Muscle layer of duodenum (tissue), 2 donors: Measurements from ENCODE around the gene ZNF385B.

ENCODE experiments used
- H3K27ac ChIP-seq: one replicate; pipeline ENCODE4 v1.7.0; 2013; ENCODE audit warnings: mild to moderate bottlenecking, low read length
- H3K27me3 ChIP-seq: one replicate; pipeline ENCODE4 v1.7.0; 2013; ENCODE audit warnings: low read depth, mild to moderate bottlenecking, control low read depth, low read length
- H3K36me3 ChIP-seq, 2 donors: one replicate each; pipeline ENCODE4 v1.7.0; 2013; ENCODE audit warnings: low read length in 2 of 2, control low read depth in 1 of 2, mild to moderate bottlenecking in 1 of 2; ENCODE audit not compliant: insufficient read depth in 2 of 2, control insufficient read depth in 1 of 2
- H3K4me1 ChIP-seq, 2 donors: one replicate each; pipeline ENCODE4 v1.7.0; 2013; ENCODE audit warnings: low read length in 2 of 2, mild to moderate bottlenecking in 2 of 2, control low read depth in 1 of 2, moderate library complexity in 1 of 2; ENCODE audit not compliant: insufficient read depth in 2 of 2, control insufficient read depth in 1 of 2
- H3K4me3 ChIP-seq, 2 donors: one replicate each; pipeline ENCODE4 v1.7.0; 2013; ENCODE audit warnings: low read length in 2 of 2, low read depth in 1 of 2, mild to moderate bottlenecking in 1 of 2
- H3K9me3 ChIP-seq, 2 donors: one replicate each; pipeline ENCODE4 v1.7.0; 2013; ENCODE audit warnings: low read length in 2 of 2, control low read depth in 1 of 2, mild to moderate bottlenecking in 1 of 2; ENCODE audit not compliant: control insufficient read depth in 1 of 2
- donor health status: healthy.

ZNF385B gene

DNA sequence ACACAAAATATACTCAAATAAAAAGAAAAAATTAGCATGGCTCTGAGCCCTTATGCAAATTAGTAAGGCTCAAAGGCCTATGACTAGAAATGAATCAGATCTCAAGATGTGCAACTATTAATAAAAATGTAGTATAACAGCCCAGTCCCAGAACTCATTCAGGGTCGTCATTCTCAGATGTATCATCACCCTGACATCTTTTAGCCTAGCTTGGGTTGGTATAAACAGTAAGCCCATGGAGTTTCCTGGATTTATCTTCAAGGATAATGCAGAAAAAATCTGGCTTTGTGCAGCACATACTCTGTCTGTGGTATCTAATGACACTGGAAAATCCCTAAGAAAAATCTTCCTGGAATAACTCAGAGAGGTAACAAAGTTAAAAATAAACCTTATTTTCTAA, 239.3 kb downstream of the ZNF385B start:
- Histone ChIP-seq H3K27ac (no peak overlapping the region), H3K36me3 (no peaks in the 10 kb centered on the region), H3K27me3 (no peaks in the 10 kb centered on the region), H3K4me3 (no peak overlapping the region), H3K9me3 (no peaks in the 10 kb centered on the region), H3K4me1 (peaks cover 0 to 3% of the 10 kb centered on the region in 2 donors)

- H3K36me3 ChIP-seq, result no peaks in the 10 kb centered on the region
- H3K27me3 ChIP-seq, result no peaks in the 10 kb centered on the region
- H3K27ac ChIP-seq, result no peak overlapping the region
- no peaks in the 10 kb centered on the region for H3K9me3 ChIP-seq
- no peak overlapping the region for H3K4me3 ChIP-seq
- H3K4me1 ChIP-seq, result peaks cover 0 to 3% of the 10 kb centered on the region in 2 donors
Measured at GRCh38 chr2:179619947-179620467, 241.4 kb downstream of the ZNF385B start.

- Histone ChIP-seq H3K27ac (no peak overlapping the region), H3K27me3 (no peaks in the 10 kb centered on the region), H3K4me3 (no peak overlapping the region), H3K9me3 (no peaks in the 10 kb centered on the region), H3K4me1 (peaks cover 0 to 13% of the 10 kb centered on the region in 2 donors), H3K36me3 (no peaks in the 10 kb centered on the region)
Measured at GRCh38 chr2:179614121-179614520, 247.3 kb downstream of the ZNF385B start.

DNA sequence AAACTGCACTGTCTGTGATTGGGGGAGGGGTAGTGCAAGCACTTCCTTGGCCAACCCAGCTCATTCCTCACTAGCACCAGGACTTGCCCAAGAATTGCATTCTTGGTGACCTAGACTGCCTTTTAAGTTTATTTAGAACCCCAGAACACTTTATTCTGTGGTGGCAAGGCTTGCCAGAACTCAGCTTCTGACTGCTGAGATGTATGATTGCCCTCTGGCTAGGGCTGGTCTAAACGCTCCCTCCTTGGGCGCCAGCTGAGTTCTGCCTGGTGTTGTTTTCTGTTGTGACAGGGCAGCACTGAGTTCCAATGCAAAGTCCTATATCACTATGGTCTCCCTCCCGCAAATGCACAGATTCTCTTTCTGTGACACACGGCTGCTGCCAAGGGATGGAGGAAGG, 247.7 kb downstream of the ZNF385B start:
- no peak overlapping the region for H3K27ac ChIP-seq
- H3K27me3 ChIP-seq, result no peaks in the 10 kb centered on the region
- no peaks in the 10 kb centered on the region for H3K36me3 ChIP-seq

GRCh38 chr2:179613299-179613651, 248.1 kb downstream of the ZNF385B start:
- Histone ChIP-seq H3K4me3 (no peak overlapping the region), H3K36me3 (no peaks in the 10 kb centered on the region), H3K27me3 (no peaks in the 10 kb centered on the region), H3K4me1 (peaks cover 0 to 13% of the 10 kb centered on the region in 2 donors), H3K9me3 (no peaks in the 10 kb centered on the region), H3K27ac (no peak overlapping the region)

More for the DNA sequence above, 247.7 kb downstream of the ZNF385B start:
- Histone ChIP-seq H3K9me3 (no peaks in the 10 kb centered on the region), H3K4me3 (no peak overlapping the region), H3K4me1 (peaks cover 0 to 13% of the 10 kb centered on the region in 2 donors)

DNA sequence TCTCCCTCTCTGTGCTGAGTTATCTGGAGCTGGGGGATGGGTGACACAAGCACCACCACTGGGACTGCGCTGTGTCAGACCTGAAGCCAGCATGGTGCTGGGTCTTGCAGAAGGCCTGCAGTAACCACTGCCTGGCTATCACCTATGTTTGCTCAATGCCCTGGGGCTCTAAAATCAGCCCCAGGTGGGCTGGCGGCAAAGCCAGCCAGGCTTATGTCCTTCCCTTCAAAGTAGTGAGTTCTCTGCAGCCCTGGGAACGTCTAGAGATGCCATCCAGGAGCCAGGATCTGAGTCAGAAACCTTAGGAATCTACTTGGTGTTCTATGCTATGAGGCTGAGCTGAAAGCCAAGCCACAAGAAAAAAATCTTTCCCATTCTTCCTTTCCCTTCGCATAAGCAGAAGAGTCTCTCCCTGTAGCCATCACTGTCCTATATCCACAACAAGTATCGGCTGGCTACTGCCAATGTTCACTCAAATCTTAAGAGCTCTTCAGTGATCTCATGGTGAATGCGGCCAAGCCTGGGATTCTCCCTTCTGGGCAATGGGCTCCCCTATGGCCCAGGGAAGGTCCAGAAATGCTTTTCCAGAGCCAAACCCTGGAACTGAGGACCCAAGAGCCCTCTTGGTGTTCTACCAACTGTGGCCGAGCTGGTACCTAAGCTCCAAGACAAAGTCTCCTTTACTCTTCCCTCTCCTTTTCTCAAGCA, 248.7 kb downstream of the ZNF385B start:
- peaks cover 0 to 13% of the 10 kb centered on the region in 2 donors for H3K4me1 ChIP-seq
- H3K4me3 ChIP-seq, result no peak overlapping the region

GRCh38 chr2:179612108-179612507, 249.3 kb downstream of the ZNF385B start:
- Histone ChIP-seq H3K27me3 (no peaks in the 10 kb centered on the region), H3K27ac (no peak overlapping the region), H3K4me3 (no peak overlapping the region), H3K9me3 (no peaks in the 10 kb centered on the region), H3K4me1 (peaks cover 0 to 13% of the 10 kb centered on the region in 2 donors), H3K36me3 (no peaks in the 10 kb centered on the region)

More for the DNA sequence above, 248.7 kb downstream of the ZNF385B start:
- Histone ChIP-seq H3K9me3 (no peaks in the 10 kb centered on the region), H3K27ac (no peak overlapping the region), H3K36me3 (no peaks in the 10 kb centered on the region), H3K27me3 (no peaks in the 10 kb centered on the region)

GRCh38 chr2:179606141-179606540, 255.3 kb downstream of the ZNF385B start:
- no peaks in the 10 kb centered on the region for H3K9me3 ChIP-seq
- H3K4me1 ChIP-seq, result no peaks in the 10 kb centered on the region
- H3K36me3 ChIP-seq, result no peaks in the 10 kb centered on the region
- no peak overlapping the region for H3K4me3 ChIP-seq
- no peak overlapping the region for H3K27ac ChIP-seq
- no peaks in the 10 kb centered on the region for H3K27me3 ChIP-seq

GRCh38 chr2:179605341-179605740, 256.1 kb downstream of the ZNF385B start:
- Histone ChIP-seq H3K9me3 (no peaks in the 10 kb centered on the region), H3K4me3 (no peak overlapping the region), H3K27ac (no peak overlapping the region), H3K27me3 (no peaks in the 10 kb centered on the region), H3K4me1 (no peaks in the 10 kb centered on the region), H3K36me3 (no peaks in the 10 kb centered on the region)

DNA sequence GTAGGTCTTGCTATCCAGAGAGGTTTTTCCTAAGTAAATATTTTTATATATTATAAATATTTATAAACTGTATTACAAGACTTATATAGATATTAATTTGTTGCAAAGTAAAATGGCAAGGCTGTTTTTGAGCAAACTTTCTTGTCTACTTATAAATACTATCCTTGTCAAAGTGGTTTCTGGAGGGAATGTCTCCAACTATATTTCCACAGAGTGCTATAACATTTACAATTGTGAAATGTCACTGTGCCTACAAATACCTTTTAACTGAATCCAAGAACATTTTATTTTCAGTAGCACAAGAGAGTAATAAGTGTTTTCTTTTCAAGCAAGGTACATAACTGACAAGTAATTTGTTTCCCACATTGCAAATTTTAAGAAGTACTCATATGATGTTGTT, 256.8 kb downstream of the ZNF385B start:
- H3K27ac ChIP-seq, result no peak overlapping the region
- no peaks in the 10 kb centered on the region for H3K9me3 ChIP-seq
- no peak overlapping the region for H3K4me3 ChIP-seq
- H3K27me3 ChIP-seq, result no peaks in the 10 kb centered on the region
- H3K4me1 ChIP-seq, result no peaks in the 10 kb centered on the region
- no peaks in the 10 kb centered on the region for H3K36me3 ChIP-seq

DNA sequence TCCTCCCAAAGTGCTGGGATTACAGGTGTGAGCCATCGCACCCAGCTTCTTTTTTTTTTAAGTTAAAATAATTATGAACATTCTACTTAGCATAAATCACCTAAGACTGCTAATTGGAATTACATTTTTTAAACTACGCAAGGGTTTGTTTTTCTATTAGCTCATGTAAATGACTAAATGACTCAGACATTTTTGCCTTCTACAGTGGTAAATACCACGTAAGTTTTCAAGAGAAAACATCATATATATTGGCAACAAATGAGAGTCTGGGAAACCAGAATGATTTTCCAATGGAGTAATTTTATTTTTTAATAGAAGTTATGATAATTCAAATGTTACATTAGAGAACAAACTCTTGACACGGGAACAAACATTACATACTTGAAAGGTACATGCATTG, 259.0 kb downstream of the ZNF385B start:
- H3K27ac ChIP-seq, result no peak overlapping the region
- no peaks in the 10 kb centered on the region for H3K9me3 ChIP-seq
- no peaks in the 10 kb centered on the region for H3K36me3 ChIP-seq
- no peaks in the 10 kb centered on the region for H3K4me1 ChIP-seq
- H3K27me3 ChIP-seq, result no peaks in the 10 kb centered on the region
- H3K4me3 ChIP-seq, result no peak overlapping the region

DNA sequence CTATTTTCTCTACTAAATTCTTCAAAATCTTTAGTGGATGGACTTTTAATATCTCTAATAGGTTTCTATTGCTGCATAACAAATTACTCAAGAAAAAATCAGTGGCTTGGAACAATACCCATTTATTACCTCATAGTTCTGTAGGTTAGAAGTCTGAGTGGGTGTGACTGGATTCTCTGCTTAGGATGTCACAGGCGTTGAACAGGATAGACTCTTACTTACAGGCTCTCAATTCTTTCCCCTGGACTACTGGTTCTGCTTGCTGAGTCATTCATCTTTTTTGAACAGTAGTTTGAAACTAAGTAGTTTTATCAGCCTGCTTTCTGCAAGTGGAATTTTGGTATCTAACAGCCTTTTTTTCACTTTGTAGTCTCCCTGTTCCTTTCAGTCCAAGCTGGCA, 265.4 kb downstream of the ZNF385B start:
- H3K4me1 ChIP-seq, result no peaks in the 10 kb centered on the region
- no peak overlapping the region for H3K27ac ChIP-seq
- H3K9me3 ChIP-seq, result no peaks in the 10 kb centered on the region
- H3K27me3 ChIP-seq, result no peaks in the 10 kb centered on the region
- no peaks in the 10 kb centered on the region for H3K36me3 ChIP-seq
- H3K4me3 ChIP-seq, result no peak overlapping the region
